D721Med (cell line): ENCODE results near the gene SLC6A7.

Experiments used
- DNase-seq: peaks from one replicate; pipeline ENCODE4 v3.0.0; 2011; ENCODE audit warnings: low spot score; ENCODE audit not compliant: insufficient read length
- FAIRE-seq: peaks from 2 replicates; lab custom pipeline; 2011; peaks lifted over from hg19 to GRCh38; lab: Jason Lieb, UNC
- TF ChIP-seq, protein P1 (sequence below): IDR thresholded peaks from 2 replicates; pipeline ENCODE4 v1.5.1; 2012; ENCODE audit warnings: mild to moderate bottlenecking, control low read depth; ENCODE audit not compliant: insufficient read depth; ENCODE audit errors: missing control alignments

The SLC6A7 gene

DNA sequence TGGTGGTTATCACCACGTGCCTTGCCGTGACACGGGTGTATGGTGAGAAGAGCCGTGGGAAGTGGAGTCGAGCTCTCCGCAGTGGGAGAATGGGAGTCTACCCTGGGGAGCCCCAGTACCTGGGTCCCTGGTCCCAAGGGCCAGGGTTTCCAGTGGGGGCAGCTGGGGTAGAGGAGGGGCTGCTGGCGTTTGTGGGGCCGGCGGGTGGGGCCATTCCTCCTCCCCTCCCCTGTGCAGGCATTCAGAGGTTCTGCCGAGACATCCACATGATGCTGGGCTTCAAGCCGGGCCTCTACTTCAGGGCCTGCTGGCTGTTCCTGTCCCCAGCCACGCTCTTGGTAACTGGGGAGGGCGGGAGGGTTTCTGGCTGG, 14.7 kb downstream of the SLC6A7 start:
- TF ChIP-seq, protein P1, sequence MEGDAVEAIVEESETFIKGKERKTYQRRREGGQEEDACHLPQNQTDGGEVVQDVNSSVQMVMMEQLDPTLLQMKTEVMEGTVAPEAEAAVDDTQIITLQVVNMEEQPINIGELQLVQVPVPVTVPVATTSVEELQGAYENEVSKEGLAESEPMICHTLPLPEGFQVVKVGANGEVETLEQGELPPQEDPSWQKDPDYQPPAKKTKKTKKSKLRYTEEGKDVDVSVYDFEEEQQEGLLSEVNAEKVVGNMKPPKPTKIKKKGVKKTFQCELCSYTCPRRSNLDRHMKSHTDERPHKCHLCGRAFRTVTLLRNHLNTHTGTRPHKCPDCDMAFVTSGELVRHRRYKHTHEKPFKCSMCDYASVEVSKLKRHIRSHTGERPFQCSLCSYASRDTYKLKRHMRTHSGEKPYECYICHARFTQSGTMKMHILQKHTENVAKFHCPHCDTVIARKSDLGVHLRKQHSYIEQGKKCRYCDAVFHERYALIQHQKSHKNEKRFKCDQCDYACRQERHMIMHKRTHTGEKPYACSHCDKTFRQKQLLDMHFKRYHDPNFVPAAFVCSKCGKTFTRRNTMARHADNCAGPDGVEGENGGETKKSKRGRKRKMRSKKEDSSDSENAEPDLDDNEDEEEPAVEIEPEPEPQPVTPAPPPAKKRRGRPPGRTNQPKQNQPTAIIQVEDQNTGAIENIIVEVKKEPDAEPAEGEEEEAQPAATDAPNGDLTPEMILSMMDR: no peak
- DNase-seq (no peak), FAIRE-seq (no peak)

DNA sequence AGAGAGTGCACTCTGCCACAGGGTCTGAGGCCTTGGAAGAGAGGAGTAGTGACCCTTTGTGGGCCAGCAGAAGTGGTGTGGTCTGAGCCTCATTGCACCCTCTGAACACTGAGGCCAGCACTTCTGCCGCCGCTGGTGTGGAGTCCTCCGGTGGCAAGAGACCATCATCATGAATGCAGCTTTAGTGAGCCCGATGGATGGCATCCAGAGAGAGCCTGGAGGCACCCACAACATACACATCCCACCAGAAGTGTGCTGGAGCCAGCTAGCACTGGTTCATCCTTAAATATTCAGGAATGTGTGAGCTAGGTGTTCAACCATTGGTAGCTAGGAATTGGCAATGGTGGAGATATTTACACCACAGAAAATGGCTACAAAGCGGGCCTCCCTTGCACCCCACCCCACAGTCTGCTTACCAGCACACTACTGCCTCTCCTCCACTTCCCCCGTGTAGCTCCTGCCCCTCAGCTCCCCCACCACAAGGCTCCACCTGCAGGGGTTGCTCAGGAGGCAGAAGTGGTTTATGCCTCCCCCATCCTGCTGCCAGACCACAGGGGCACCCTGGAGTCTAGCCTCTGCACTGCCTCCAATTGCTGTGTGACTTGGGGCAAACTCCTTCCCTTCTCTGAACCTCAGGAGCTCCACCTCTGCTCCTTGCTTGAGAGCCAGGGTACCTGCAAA, 16.4 kb downstream of the SLC6A7 start:
- TF ChIP-seq, protein P1: no peak
- no peak for FAIRE-seq
- DNase-seq: no peak

DNA sequence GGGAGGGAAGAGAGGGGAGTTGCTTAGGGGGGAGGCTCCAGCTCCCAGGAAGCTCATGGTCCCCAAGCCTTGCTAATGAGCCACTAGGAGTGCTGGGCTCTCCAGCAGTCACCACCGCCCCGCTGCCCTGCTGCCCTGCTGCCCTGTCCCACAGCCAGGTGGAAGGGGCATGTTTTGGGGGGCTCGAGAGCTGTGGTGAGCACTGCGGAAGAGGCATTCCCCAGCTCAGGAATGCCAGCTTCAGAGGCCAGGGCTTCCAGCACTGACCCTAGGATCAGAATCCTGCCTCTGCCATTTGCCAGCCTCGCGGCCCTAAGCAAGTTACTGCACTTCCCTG, 16.9 kb downstream of the SLC6A7 start:
- no peak for DNase-seq
- TF ChIP-seq, protein P1: no peak
- FAIRE-seq: no peak

DNA sequence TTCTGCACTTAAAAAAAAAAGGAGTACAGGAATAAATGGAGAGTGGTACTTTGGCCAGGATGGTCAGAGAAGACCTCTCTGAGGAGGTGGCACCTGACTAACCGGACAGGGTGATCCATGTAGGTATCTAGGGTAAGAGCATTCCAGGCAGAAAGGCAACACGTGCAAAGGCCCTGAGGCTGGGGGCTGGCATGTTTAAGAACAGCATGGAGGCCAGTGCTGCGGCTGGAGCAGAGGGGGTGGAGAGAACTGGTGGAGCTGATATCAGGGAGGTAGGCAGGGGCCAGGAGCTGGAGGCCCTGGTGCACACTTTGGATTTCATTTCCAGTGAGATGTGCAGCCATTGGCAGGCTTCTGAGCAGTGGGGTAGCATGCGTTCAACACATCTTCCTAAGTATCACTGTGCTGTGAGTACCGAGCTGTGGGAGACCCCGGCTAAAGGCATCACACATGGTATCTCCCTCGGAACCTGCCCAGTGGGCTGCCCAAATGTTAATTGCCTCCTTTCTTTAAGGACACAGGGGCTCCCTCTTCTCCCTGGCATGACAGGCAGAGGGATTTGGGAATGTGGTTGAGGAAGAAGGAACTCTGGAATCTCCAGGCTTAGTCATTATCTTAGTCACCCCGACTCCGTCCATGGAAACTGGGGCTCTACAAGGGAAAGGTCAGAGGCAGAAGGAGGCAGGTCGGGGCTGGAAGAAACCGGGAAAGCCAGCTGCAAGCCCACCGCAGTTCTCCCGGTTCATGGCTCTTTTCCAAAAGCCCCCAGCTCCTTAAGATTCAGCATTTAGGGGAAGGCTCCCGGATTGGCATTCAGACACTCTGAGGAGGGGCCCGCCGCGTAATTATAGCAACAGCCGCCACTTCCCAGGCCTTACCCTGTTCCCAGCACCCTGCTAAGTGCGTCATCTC, 18.6 kb downstream of the SLC6A7 start:
- TF ChIP-seq, protein P1: no peak
- FAIRE-seq (no peak), DNase-seq (no peak)

DNA sequence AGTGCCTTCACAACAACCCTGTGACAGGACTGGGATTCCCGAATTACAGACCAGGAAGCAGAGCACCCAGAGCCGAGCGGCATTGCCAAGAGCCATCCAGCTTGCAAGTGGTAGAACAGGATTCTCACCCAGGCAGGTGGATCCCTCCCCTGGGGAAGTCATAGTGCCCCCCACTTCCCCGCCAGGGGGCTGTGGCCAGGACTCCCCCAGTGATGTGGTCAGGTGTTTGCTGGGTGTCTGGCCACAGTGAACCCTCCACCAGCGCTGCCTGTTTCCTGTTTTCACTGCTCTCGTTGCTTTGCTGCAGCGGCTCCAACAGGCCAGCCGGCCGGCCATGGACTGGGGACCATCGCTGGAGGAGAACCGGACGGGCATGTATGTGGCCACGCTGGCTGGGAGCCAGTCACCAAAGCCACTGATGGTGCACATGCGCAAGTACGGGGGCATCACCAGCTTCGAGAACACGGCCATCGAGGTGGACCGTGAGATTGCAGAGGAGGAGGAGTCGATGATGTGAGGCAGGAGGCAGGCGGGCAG, 19.3 kb downstream of the SLC6A7 start:
- TF ChIP-seq, protein P1: no peak
- FAIRE-seq (no peak), DNase-seq (no peak)

DNA sequence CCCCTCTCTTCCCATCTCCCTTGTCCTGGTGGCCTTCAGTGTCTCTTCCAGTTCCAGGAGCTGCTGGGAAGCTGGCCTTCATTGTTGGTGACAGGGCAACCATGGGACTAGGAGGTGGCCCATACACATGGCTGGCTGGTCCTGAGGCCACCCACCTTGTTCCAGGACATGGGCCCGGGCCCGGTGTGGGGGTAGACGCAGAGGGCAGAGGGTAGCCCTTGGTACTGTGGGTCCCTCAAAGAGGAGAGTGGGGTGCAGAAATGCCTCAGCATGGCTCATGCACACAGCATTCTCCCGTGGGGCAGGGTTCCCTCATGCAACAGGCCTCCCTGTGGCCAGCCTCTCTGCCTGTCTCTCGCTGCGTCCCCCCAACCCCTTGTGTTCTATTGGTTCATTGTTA, 20.8 kb downstream of the SLC6A7 start:
- no peak for FAIRE-seq
- TF ChIP-seq, protein P1: no peak
- no peak for DNase-seq
